Endothelial cell of umbilical vein (primary cell): Measurements from ENCODE around the gene DDR2.
"Not testable (repeated sequence)": the region's sequence is repeated elsewhere in the genome, so short reads cannot be mapped to it uniquely, and the experiment has no call there.

Source experiments
- EZH2 ChIP-seq: IDR thresholded peaks from 2 replicates; pipeline ENCODE4 v1.6.1; 2012; ENCODE audit warnings: borderline replicate concordance, low read depth, mild to moderate bottlenecking, moderate library complexity, low read length, inconsistent platforms; ENCODE audit not compliant: severe bottlenecking
- POLR2AphosphoS5 ChIP-seq: IDR thresholded peaks from 2 replicates; pipeline ENCODE4 v1.6.1; 2012; ENCODE audit warnings: low read depth, mild to moderate bottlenecking, control low read depth, low read length, moderate library complexity; ENCODE audit not compliant: insufficient read depth
- TF ChIP-seq, protein P1 (sequence below), 2 donors: IDR thresholded peaks; 1 replicate in 1 of 2; 2 replicates in 1 of 2; pipeline ENCODE4 v1.5.1; 2011; ENCODE audit warnings: low read length in 2 of 2, mild to moderate bottlenecking in 2 of 2, moderate library complexity in 2 of 2, control low read depth in 1 of 2, inconsistent platforms in 1 of 2, low read depth in 1 of 2; ENCODE audit not compliant: insufficient read depth in 1 of 2; ENCODE audit errors: extremely low read depth in 1 of 2
- TF ChIP-seq, protein P2 (sequence below): IDR thresholded peaks from 2 replicates; pipeline ENCODE4 v1.6.1; 2011; ENCODE audit not compliant: insufficient read depth, insufficient read length

DNA sequence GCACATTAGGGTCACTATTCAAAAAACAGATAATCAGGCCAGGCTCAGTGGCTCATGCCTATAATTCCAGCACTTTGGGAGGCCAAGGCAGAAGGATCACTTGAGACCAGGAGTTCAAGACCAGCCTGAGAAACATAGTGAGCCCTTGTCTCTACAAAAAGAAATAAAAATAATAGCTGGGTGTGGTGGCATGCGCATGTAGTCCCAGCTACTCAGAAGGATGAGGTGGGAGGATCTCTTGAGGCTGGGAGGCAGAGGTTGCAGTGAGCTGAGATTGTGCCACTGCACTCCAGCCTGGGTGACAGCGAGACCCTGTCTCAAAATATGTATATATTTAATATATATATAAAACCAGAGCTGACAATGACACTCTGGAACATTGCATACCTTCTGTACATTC is 180.1 kb downstream of the DDR2 start:
- TF ChIP-seq POLR2AphosphoS5, EZH2: not testable (repeated sequence)
- TF ChIP-seq, protein P1, sequence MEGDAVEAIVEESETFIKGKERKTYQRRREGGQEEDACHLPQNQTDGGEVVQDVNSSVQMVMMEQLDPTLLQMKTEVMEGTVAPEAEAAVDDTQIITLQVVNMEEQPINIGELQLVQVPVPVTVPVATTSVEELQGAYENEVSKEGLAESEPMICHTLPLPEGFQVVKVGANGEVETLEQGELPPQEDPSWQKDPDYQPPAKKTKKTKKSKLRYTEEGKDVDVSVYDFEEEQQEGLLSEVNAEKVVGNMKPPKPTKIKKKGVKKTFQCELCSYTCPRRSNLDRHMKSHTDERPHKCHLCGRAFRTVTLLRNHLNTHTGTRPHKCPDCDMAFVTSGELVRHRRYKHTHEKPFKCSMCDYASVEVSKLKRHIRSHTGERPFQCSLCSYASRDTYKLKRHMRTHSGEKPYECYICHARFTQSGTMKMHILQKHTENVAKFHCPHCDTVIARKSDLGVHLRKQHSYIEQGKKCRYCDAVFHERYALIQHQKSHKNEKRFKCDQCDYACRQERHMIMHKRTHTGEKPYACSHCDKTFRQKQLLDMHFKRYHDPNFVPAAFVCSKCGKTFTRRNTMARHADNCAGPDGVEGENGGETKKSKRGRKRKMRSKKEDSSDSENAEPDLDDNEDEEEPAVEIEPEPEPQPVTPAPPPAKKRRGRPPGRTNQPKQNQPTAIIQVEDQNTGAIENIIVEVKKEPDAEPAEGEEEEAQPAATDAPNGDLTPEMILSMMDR (IDR thresholded peaks at IDR 0.05; ENCODE audit: extremely low read depth in 1 of 2, insufficient read depth in 1 of 2, low read depth in 1 of 2, low read length in 2 of 2) = not testable (repeated sequence)
- TF ChIP-seq, protein P2, sequence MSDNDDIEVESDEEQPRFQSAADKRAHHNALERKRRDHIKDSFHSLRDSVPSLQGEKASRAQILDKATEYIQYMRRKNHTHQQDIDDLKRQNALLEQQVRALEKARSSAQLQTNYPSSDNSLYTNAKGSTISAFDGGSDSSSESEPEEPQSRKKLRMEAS = not testable (repeated sequence)
